ENCODE measurements around the gene FLVCR2.
"Not testable (repeated sequence)": the region's sequence is repeated elsewhere in the genome, so short reads cannot be mapped to it uniquely, and the experiment has no call there.

FLVCR2 gene

DNA sequence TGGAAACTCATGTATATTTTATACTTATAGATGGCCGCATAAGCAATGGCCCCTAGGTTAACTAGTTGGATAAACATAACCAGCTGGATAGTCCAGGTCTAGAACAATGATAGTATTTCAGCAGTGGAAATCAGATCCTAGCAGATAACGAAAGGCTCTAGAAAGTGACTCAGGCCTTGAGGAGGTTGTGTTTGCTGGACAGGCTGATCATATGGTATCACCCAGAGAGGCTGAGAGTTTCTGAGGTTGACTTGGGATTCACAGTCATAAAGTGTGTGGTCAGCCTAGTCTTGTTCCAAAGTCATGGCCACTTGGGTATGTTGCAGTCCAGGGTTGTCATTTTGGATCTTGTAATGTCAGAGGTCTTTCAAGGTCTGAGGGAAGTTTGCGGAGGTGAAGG lies 16.8 kb downstream of the FLVCR2 start:
- Histone ChIP-seq H3K79me2 (ENCODE audit: control insufficient read depth, low read length) (no peaks in the 10 kb centered on the region), H3K4me1 (ENCODE audit: control insufficient read depth, low read length) (0 out of 2 replicates have a peak, but pooled peaks cover 3% of the 10 kb centered on the region), H3K4me3 (ENCODE audit: low read length) (no peak overlapping the region), H4K20me1 (ENCODE audit: control insufficient read depth, insufficient read depth, low read depth, low read length) (no peaks in the 10 kb centered on the region), H3K27ac (ENCODE audit: low read depth, low read length) (no peak overlapping the region), H3K36me3 (ENCODE audit: control insufficient read depth, low read length) (no peaks in the 10 kb centered on the region), H3K9me3 (ENCODE audit: control insufficient read depth, insufficient read depth, low read length) (peaks cover 11% of the 10 kb centered on the region; the same call in 1 of the 2 replicates), H3K4me2 (ENCODE audit: low read length) (no peak overlapping the region), H3K27me3 (ENCODE audit: control insufficient read depth, low read length) (no peaks in the 10 kb centered on the region), H3K9me2 (replicated peaks; ENCODE audit: control insufficient read depth, low read length) (no peaks in the 10 kb centered on the region), H3F3A (ENCODE audit: control insufficient read depth, insufficient read depth) (no peaks in the 10 kb centered on the region)
- TF ChIP-seq EZH2phosphoT487 (IDR thresholded peaks at IDR 0.05; ENCODE audit: borderline replicate concordance, low read length): no peak
- TF ChIP-seq, protein P1, sequence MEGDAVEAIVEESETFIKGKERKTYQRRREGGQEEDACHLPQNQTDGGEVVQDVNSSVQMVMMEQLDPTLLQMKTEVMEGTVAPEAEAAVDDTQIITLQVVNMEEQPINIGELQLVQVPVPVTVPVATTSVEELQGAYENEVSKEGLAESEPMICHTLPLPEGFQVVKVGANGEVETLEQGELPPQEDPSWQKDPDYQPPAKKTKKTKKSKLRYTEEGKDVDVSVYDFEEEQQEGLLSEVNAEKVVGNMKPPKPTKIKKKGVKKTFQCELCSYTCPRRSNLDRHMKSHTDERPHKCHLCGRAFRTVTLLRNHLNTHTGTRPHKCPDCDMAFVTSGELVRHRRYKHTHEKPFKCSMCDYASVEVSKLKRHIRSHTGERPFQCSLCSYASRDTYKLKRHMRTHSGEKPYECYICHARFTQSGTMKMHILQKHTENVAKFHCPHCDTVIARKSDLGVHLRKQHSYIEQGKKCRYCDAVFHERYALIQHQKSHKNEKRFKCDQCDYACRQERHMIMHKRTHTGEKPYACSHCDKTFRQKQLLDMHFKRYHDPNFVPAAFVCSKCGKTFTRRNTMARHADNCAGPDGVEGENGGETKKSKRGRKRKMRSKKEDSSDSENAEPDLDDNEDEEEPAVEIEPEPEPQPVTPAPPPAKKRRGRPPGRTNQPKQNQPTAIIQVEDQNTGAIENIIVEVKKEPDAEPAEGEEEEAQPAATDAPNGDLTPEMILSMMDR (IDR thresholded peaks at IDR 0.05; ENCODE audit: low read depth, low read length, poor library complexity, severe bottlenecking): no peak

DNA sequence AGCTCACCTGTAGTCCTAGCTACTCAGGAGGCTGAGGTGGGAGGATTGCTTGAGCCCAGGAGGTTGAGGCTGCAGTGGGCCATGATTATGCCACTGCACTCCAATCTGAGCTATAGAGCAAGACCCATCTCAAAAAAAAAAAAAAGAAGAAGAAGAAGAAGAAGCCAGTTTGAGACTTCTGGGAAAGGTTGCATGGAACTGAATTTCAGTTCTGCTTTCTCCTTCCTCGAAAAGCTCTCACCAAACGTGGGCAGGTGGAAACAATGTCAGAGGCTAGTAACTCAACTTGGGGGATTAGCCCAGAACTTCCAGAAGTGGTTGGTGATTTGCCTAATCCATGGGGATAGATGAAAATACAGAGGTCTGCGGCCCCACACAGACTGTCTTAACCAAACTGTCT lies 18.7 kb downstream of the FLVCR2 start:
- Histone ChIP-seq H4K20me1 (ENCODE audit: control insufficient read depth, insufficient read depth, low read depth, low read length) (no peaks in the 10 kb centered on the region), H3K27me3 (ENCODE audit: control insufficient read depth, low read length) (peaks cover 2% of the 10 kb centered on the region; the same call in 1 of the 2 replicates), H3K9me2 (replicated peaks; ENCODE audit: control insufficient read depth, low read length) (no peaks in the 10 kb centered on the region), H3K36me3 (ENCODE audit: control insufficient read depth, low read length) (no peaks in the 10 kb centered on the region), H3F3A (ENCODE audit: control insufficient read depth, insufficient read depth) (no peaks in the 10 kb centered on the region), H3K4me3 (ENCODE audit: low read length) (no peak overlapping the region), H3K27ac (ENCODE audit: low read depth, low read length) (no peak overlapping the region), H3K4me2 (ENCODE audit: low read length) (no peak overlapping the region), H3K9me3 (ENCODE audit: control insufficient read depth, insufficient read depth, low read length) (peaks cover 7% of the 10 kb centered on the region; the same call in 1 of the 2 replicates), H3K79me2 (ENCODE audit: control insufficient read depth, low read length) (no peaks in the 10 kb centered on the region), H3K4me1 (ENCODE audit: control insufficient read depth, low read length) (no peaks in the 10 kb centered on the region)
- no peak for TF ChIP-seq EZH2phosphoT487 (IDR thresholded peaks at IDR 0.05; ENCODE audit: borderline replicate concordance, low read length)
- TF ChIP-seq, protein P1 (IDR thresholded peaks at IDR 0.05; ENCODE audit: low read depth, low read length, poor library complexity, severe bottlenecking): no peak

DNA sequence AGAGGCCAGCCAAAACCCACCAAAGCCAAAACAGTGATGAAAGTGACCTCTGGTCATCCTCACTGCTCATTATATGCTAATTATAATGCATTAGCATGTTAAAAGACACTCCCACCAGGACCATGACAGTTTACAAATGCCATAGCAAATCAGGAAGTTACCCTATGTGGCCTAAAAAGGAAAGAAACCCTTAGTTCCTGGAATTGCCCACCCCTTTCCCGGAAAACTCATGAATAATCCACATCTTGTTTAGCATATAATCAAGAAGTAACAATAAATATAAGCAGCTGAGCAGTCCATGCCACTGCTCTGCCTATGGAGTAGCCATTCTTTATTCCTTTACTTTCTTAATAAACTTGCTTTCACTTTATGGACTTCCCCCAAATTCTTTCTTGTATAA lies 21.7 kb downstream of the FLVCR2 start:
- H3K36me3 ChIP-seq (ENCODE audit: control insufficient read depth, low read length); H3K9me2 ChIP-seq (replicated peaks; ENCODE audit: control insufficient read depth, low read length); H3K4me1 ChIP-seq (ENCODE audit: control insufficient read depth, low read length); H3K27ac ChIP-seq (ENCODE audit: low read depth, low read length); H3K27me3 ChIP-seq (ENCODE audit: control insufficient read depth, low read length); H3F3A ChIP-seq (ENCODE audit: control insufficient read depth, insufficient read depth); H3K4me2 ChIP-seq (ENCODE audit: low read length); H3K79me2 ChIP-seq (ENCODE audit: control insufficient read depth, low read length); H3K4me3 ChIP-seq (ENCODE audit: low read length); H3K9me3 ChIP-seq (ENCODE audit: control insufficient read depth, insufficient read depth, low read length); H4K20me1 ChIP-seq (ENCODE audit: control insufficient read depth, insufficient read depth, low read depth, low read length): not testable (repeated sequence)

DNA sequence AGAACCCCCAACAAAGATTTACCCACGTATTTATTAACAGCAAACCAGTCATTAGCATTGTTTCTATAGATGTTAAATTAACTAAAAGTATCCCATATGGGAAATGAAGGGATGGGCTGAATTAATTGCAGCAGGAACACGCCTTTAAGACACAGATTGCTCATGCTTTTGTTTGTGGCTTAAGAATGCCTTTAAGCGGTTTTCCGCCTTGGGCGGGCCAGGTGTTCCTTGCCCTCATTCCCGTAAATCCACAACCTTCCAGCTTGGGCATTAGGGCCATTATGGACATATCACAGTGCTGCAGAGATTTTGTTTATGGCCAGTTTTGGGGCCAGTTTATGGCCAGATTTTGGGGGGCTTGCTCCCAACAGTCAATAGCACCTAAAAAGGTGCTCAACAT lies 22.6 kb downstream of the FLVCR2 start:
- not testable (repeated sequence) for H3K79me2 ChIP-seq (ENCODE audit: control insufficient read depth, low read length); H3K9me2 ChIP-seq (replicated peaks; ENCODE audit: control insufficient read depth, low read length); H3K9me3 ChIP-seq (ENCODE audit: control insufficient read depth, insufficient read depth, low read length); H3K4me2 ChIP-seq (ENCODE audit: low read length); H3K27ac ChIP-seq (ENCODE audit: low read depth, low read length); H3K4me3 ChIP-seq (ENCODE audit: low read length); H3K36me3 ChIP-seq (ENCODE audit: control insufficient read depth, low read length); H3K27me3 ChIP-seq (ENCODE audit: control insufficient read depth, low read length); H3K4me1 ChIP-seq (ENCODE audit: control insufficient read depth, low read length); H3F3A ChIP-seq (ENCODE audit: control insufficient read depth, insufficient read depth); H4K20me1 ChIP-seq (ENCODE audit: control insufficient read depth, insufficient read depth, low read depth, low read length)

Measured in DOHH2 (cell line).